Osteoblast (primary cell): Measurements from ENCODE around the gene PRPF6. TPM values are rescaled to one million over a fixed set of nuclear protein-coding genes. Genes with fewer than 3 reads are reported as not detected.

ENCODE experiments used
- DNase-seq: peaks from one replicate; pipeline ENCODE4 v3.0.0; 2011; ENCODE audit warnings: low spot score, mixed read lengths; ENCODE audit not compliant: insufficient read length; ENCODE audit errors: missing footprints
- H2AFZ ChIP-seq: 2 replicates; pipeline ENCODE4 v1.6.0; 2011; ENCODE audit warnings: mild to moderate bottlenecking, low read length
- H3K27ac ChIP-seq: 2 replicates; pipeline ENCODE4 v1.5.1; 2011; ENCODE audit warnings: mild to moderate bottlenecking, low read depth, low read length, moderate library complexity
- H3K27me3 ChIP-seq: 2 replicates; pipeline ENCODE4 v1.6.0; 2012; ENCODE audit warnings: mild to moderate bottlenecking, control low read depth, inconsistent platforms, low read length, moderate library complexity; ENCODE audit not compliant: insufficient read depth
- H3K36me3 ChIP-seq: 2 replicates; pipeline ENCODE4 v1.5.1; 2011; ENCODE audit warnings: mild to moderate bottlenecking, low read length, control low read depth, moderate library complexity; ENCODE audit not compliant: insufficient read depth
- H3K4me1 ChIP-seq: 2 replicates; pipeline ENCODE4 v1.5.1; 2011; ENCODE audit warnings: mild to moderate bottlenecking, low read length, control low read depth, moderate library complexity; ENCODE audit not compliant: insufficient read depth
- H3K4me2 ChIP-seq: 2 replicates; pipeline ENCODE4 v1.6.0; 2011; ENCODE audit warnings: mild to moderate bottlenecking, low read length; ENCODE audit not compliant: insufficient read depth
- H3K4me3 ChIP-seq: fragments of 200-600 bp; sonication (generic); 3 replicates; pipeline ENCODE4 v1.5.1; 2012; ENCODE audit warnings: mild to moderate bottlenecking, low read length, inconsistent platforms; ENCODE audit not compliant: insufficient read depth
- H3K79me2 ChIP-seq: 2 replicates; pipeline ENCODE4 v1.6.0; 2012; ENCODE audit warnings: mild to moderate bottlenecking, low read length, control low read depth, inconsistent platforms; ENCODE audit not compliant: insufficient read depth
- H3K9me3 ChIP-seq: 2 replicates; pipeline ENCODE4 v1.5.1; 2011; ENCODE audit warnings: low read depth, low read length, control low read depth
- H4K20me1 ChIP-seq: 2 replicates; pipeline ENCODE4 v1.6.0; 2012; ENCODE audit warnings: mild to moderate bottlenecking, low read length, control low read depth; ENCODE audit not compliant: insufficient read depth
- total RNA-seq: library from RNA; depleted of rRNA; stranded (reverse); fragments of >200 nt; gene quantifications from 2 replicates; pipeline ENCODE4 v1.2.3, GENCODE V29; 2012
- TF ChIP-seq, protein P1 (sequence below): IDR thresholded peaks from 2 replicates; pipeline ENCODE4 v1.5.1; 2011; ENCODE audit warnings: mild to moderate bottlenecking, low read depth, low read length, moderate library complexity; ENCODE audit errors: extremely low read depth

Gene PRPF6
- total RNA-seq, 1 donor, result 56.1 TPM

DNA sequence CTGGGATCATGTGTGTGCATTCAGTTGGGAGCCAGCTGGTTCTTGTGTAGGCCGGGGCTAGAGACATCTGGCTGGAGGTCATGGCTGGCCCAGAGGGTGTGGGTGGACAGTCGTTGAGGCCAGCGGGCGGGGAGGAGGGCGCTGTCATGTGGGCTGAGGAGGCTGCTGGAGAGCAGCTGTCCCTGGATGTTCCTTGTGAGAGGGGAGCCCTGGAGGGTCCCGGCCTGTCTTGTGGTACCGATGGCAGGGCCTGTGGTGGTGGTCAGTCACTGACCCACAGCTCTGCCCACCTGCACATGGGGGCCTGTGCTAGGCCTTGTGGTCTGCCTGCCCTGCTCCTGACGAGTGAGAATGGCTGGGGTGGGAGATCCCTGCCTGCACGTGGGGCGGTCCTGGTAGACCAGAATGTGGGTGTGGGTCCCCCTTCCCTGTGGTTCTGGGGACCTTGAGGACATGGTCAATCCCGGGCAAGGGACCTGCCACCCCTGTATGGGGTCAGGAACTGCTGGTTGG, 53.1 kb downstream of the PRPF6 start:
- TF ChIP-seq, protein P1, sequence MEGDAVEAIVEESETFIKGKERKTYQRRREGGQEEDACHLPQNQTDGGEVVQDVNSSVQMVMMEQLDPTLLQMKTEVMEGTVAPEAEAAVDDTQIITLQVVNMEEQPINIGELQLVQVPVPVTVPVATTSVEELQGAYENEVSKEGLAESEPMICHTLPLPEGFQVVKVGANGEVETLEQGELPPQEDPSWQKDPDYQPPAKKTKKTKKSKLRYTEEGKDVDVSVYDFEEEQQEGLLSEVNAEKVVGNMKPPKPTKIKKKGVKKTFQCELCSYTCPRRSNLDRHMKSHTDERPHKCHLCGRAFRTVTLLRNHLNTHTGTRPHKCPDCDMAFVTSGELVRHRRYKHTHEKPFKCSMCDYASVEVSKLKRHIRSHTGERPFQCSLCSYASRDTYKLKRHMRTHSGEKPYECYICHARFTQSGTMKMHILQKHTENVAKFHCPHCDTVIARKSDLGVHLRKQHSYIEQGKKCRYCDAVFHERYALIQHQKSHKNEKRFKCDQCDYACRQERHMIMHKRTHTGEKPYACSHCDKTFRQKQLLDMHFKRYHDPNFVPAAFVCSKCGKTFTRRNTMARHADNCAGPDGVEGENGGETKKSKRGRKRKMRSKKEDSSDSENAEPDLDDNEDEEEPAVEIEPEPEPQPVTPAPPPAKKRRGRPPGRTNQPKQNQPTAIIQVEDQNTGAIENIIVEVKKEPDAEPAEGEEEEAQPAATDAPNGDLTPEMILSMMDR, result no peak
- peaks cover 15% of the 10 kb centered on the region for H3K27me3 ChIP-seq
- DNase-seq, result no peak
- no peak overlapping the region for H2AFZ ChIP-seq
- no peak overlapping the region for H3K4me3 ChIP-seq
- no peak overlapping the region for H3K27ac ChIP-seq
- no peaks in the 10 kb centered on the region for H3K9me3 ChIP-seq
- H3K4me1 ChIP-seq, result no peaks in the 10 kb centered on the region
- peaks cover 37% of the 10 kb centered on the region for H3K36me3 ChIP-seq
- no peak overlapping the region for H3K4me2 ChIP-seq
- H4K20me1 ChIP-seq, result peaks cover 20% of the 10 kb centered on the region
- H3K79me2 ChIP-seq, result no peaks in the 10 kb centered on the region

DNA sequence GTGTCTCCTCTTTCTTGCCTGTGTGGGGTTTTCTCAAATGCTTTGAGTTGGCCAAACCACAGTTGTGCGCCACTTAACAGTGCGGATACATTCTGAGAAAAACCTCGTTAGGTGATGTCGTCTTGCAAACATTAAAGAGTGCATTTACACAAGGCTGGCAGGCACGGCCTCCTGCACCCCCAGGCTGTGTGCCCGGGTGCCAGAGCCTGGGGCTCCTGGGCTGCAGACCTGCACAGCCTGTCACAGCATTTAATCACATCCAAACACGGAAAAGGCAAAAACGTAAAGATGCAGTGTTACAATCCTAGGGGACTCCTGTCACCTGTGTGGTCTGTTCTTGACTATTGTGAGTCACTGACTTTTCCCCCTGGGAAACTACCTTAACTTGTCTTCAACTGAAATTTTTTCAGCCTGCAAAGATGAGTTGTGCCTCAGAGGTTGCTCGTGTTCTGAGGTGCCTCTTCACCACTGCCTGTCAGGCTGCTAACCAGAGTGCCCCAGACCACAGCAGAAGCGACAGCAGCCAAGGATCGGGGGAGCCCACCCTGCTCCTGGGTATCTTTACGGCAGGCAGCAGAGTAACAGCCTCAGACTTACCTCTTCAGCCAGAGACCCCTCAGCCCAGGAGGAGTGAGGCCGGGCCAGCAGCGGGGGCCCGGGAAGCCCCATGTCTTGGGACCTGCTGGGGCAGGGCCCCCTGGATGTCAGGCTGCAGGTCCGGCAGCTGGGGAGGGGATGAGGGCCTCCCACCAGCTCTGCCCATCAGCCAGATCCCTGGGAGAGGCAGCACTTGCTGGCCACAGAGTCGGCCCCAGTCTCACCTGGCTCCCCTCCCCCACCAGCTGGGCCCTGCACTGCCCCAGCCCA, 54.4 kb downstream of the PRPF6 start:
- no peak overlapping the region for H3K4me3 ChIP-seq
- DNase-seq, result peak; percentile 86
- no peaks in the 10 kb centered on the region for H3K79me2 ChIP-seq
- no peaks in the 10 kb centered on the region for H3K9me3 ChIP-seq
- H2AFZ ChIP-seq, result no peak overlapping the region
- no peaks in the 10 kb centered on the region for H3K4me1 ChIP-seq
- H3K27me3 ChIP-seq, result peaks cover 26% of the 10 kb centered on the region
- H4K20me1 ChIP-seq, result peaks cover 14% of the 10 kb centered on the region
- no peak overlapping the region for H3K4me2 ChIP-seq
- TF ChIP-seq, protein P1, result no peak
- H3K27ac ChIP-seq, result no peak overlapping the region
- peaks cover 27% of the 10 kb centered on the region for H3K36me3 ChIP-seq

DNA sequence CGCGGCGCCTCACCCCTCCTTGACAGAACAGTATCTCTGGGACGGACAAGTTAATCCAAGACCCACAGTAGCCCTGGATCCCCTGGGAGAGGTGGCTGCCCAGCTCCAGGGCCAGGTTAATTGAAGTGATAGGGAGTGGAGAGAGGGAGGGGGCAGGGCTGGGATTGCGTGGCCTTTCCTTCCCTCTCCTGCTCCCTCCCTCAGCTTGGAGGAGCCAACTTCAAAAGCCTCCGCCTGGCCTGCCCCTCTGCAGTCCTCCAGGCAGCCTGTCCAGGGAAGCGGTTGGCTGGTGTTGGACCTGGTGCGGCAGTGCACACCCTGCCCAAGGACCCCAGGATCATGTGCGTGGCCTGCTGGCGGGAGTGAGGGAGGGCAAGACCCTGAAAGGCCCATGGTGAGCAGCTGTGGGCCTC, 55.0 kb downstream of the PRPF6 start, which contains the start of gene C20orf204:
C20orf204 (plus strand) TSS at position 250 of the 413 bp plus-strand sequence; CDS start at position 392, 142 bp downstream.
- H2AFZ ChIP-seq, result no peak within 1 kb of the TSS
- DNase-seq, result no peak
- peaks cover 33% of the 10 kb centered on the region for H3K27me3 ChIP-seq
- TF ChIP-seq, protein P1, result no peak
- no peak within 1 kb of the TSS for H3K27ac ChIP-seq
- no peaks in the 10 kb centered on the region for H3K4me1 ChIP-seq
- no peaks in the 10 kb centered on the region for H3K9me3 ChIP-seq
- H3K36me3 ChIP-seq, result peaks cover 20% of the 10 kb centered on the region
- no peaks in the 10 kb centered on the region for H3K79me2 ChIP-seq
- no peak within 1 kb of the TSS for H3K4me3 ChIP-seq
- peaks cover 13% of the 10 kb centered on the region for H4K20me1 ChIP-seq
- H3K4me2 ChIP-seq, result no peak within 1 kb of the TSS
